ENCODE data around the gene PTGER3.

GRCh38 chr1:70993798-70994197 lies 53.8 kb downstream of the PTGER3 start:
- TF ChIP-seq CTCF (IDR thresholded peaks at IDR 0.05) (no peak), TCF7L2 (IDR thresholded peaks at IDR 0.05; ENCODE audit: low read depth, low read length) (no peak), POLR2AphosphoS5 (IDR thresholded peaks at IDR 0.05; ENCODE audit: low read depth, low read length) (no peak), REST (IDR thresholded peaks at IDR 0.05; ENCODE audit: insufficient read depth in 1 of 2, low read depth in 2 of 2, low read length in 1 of 2) (no peak), SIN3A (IDR thresholded peaks at IDR 0.05; ENCODE audit: borderline replicate concordance, insufficient read depth, low read depth, low read length) (no peak)

Measured in Panc1 (cell line).